Measurements from ENCODE around the gene SPAG8. TPM values are rescaled to one million over a fixed set of nuclear protein-coding genes. Genes with fewer than 3 reads are reported as not detected.

SPAG8 gene
- total and polyA plus RNA-seq, 10 of the 15 experiments (the other 5 are each of a cell fraction or from before 2014, with no cell fraction given) = 0.40 to 1.1 (median 0.72) TPM

DNA sequence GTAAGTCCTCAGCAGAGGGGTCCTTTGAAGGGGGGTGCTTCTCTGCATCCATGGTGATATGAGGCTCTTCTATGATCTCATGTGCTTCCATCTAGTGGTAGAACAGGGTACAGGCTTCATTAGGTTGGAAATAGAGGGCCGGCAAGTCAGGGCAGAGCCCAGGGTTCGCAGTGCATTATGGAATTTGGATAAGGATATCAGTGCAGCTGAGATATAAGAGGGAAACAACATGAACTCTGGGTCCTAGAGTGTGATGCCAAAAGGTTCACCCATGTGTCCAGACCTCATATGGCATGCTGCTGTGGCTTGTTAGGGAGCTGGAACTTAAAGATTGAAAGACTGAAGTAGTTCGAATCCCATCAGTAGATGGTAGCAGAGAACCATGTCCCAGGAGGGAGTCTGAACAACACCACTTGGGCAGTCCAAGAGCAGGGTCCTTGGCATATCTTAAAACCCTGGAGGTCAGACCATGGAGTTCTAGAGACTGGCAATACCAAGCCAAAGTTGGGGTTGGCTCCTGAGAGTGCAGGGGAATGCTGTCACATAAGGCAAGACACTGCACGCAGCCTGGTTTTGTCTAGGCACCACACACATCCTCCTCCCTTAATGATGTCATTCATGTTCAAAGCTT is 14.1 kb upstream of the SPAG8 start (continued):
- TF ChIP-seq, protein P1, sequence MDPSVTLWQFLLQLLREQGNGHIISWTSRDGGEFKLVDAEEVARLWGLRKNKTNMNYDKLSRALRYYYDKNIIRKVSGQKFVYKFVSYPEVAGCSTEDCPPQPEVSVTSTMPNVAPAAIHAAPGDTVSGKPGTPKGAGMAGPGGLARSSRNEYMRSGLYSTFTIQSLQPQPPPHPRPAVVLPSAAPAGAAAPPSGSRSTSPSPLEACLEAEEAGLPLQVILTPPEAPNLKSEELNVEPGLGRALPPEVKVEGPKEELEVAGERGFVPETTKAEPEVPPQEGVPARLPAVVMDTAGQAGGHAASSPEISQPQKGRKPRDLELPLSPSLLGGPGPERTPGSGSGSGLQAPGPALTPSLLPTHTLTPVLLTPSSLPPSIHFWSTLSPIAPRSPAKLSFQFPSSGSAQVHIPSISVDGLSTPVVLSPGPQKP (IDR thresholded peaks at IDR 0.05; ENCODE audit: low read depth, low read length) = no peak
- TF ChIP-seq ZNF274 (IDR thresholded peaks at IDR 0.05; ENCODE audit: insufficient read depth, insufficient read length) = no peak
- no peak for TF ChIP-seq EED (IDR thresholded peaks at IDR 0.05; ENCODE audit: low read depth)
- TF ChIP-seq, protein P2, sequence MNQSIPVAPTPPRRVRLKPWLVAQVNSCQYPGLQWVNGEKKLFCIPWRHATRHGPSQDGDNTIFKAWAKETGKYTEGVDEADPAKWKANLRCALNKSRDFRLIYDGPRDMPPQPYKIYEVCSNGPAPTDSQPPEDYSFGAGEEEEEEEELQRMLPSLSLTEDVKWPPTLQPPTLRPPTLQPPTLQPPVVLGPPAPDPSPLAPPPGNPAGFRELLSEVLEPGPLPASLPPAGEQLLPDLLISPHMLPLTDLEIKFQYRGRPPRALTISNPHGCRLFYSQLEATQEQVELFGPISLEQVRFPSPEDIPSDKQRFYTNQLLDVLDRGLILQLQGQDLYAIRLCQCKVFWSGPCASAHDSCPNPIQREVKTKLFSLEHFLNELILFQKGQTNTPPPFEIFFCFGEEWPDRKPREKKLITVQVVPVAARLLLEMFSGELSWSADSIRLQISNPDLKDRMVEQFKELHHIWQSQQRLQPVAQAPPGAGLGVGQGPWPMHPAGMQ (IDR thresholded peaks at IDR 0.05; ENCODE audit: borderline replicate concordance) = no peak
- TF ChIP-seq, protein P3, sequence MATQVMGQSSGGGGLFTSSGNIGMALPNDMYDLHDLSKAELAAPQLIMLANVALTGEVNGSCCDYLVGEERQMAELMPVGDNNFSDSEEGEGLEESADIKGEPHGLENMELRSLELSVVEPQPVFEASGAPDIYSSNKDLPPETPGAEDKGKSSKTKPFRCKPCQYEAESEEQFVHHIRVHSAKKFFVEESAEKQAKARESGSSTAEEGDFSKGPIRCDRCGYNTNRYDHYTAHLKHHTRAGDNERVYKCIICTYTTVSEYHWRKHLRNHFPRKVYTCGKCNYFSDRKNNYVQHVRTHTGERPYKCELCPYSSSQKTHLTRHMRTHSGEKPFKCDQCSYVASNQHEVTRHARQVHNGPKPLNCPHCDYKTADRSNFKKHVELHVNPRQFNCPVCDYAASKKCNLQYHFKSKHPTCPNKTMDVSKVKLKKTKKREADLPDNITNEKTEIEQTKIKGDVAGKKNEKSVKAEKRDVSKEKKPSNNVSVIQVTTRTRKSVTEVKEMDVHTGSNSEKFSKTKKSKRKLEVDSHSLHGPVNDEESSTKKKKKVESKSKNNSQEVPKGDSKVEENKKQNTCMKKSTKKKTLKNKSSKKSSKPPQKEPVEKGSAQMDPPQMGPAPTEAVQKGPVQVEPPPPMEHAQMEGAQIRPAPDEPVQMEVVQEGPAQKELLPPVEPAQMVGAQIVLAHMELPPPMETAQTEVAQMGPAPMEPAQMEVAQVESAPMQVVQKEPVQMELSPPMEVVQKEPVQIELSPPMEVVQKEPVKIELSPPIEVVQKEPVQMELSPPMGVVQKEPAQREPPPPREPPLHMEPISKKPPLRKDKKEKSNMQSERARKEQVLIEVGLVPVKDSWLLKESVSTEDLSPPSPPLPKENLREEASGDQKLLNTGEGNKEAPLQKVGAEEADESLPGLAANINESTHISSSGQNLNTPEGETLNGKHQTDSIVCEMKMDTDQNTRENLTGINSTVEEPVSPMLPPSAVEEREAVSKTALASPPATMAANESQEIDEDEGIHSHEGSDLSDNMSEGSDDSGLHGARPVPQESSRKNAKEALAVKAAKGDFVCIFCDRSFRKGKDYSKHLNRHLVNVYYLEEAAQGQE (IDR thresholded peaks at IDR 0.05; ENCODE audit: low read depth, low read length) = no peak
- TF ChIP-seq NFYA (IDR thresholded peaks at IDR 0.05; ENCODE audit: borderline replicate concordance, low read depth, low read length) = no peak
- TF ChIP-seq SRF (IDR thresholded peaks at IDR 0.05; ENCODE audit: low read depth in 2 of 2, low read length in 2 of 2) = no peak
- TF ChIP-seq, protein P4, sequence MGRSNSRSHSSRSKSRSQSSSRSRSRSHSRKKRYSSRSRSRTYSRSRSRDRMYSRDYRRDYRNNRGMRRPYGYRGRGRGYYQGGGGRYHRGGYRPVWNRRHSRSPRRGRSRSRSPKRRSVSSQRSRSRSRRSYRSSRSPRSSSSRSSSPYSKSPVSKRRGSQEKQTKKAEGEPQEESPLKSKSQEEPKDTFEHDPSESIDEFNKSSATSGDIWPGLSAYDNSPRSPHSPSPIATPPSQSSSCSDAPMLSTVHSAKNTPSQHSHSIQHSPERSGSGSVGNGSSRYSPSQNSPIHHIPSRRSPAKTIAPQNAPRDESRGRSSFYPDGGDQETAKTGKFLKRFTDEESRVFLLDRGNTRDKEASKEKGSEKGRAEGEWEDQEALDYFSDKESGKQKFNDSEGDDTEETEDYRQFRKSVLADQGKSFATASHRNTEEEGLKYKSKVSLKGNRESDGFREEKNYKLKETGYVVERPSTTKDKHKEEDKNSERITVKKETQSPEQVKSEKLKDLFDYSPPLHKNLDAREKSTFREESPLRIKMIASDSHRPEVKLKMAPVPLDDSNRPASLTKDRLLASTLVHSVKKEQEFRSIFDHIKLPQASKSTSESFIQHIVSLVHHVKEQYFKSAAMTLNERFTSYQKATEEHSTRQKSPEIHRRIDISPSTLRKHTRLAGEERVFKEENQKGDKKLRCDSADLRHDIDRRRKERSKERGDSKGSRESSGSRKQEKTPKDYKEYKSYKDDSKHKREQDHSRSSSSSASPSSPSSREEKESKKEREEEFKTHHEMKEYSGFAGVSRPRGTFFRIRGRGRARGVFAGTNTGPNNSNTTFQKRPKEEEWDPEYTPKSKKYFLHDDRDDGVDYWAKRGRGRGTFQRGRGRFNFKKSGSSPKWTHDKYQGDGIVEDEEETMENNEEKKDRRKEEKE (IDR thresholded peaks at IDR 0.05) = no peak
- no peak for TF ChIP-seq SP1 (IDR thresholded peaks at IDR 0.05; ENCODE audit: low read depth, low read length)
- TF ChIP-seq, protein P5, sequence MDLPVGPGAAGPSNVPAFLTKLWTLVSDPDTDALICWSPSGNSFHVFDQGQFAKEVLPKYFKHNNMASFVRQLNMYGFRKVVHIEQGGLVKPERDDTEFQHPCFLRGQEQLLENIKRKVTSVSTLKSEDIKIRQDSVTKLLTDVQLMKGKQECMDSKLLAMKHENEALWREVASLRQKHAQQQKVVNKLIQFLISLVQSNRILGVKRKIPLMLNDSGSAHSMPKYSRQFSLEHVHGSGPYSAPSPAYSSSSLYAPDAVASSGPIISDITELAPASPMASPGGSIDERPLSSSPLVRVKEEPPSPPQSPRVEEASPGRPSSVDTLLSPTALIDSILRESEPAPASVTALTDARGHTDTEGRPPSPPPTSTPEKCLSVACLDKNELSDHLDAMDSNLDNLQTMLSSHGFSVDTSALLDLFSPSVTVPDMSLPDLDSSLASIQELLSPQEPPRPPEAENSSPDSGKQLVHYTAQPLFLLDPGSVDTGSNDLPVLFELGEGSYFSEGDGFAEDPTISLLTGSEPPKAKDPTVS (IDR thresholded peaks at IDR 0.05; ENCODE audit: low read depth, low read length) = no peak
- no peak for TF ChIP-seq PAX8 (IDR thresholded peaks at IDR 0.05)
- TF ChIP-seq TCF3 (IDR thresholded peaks at IDR 0.05; ENCODE audit: borderline replicate concordance, insufficient read depth, low read depth, low read length) = no peak
- TF ChIP-seq, protein P6, sequence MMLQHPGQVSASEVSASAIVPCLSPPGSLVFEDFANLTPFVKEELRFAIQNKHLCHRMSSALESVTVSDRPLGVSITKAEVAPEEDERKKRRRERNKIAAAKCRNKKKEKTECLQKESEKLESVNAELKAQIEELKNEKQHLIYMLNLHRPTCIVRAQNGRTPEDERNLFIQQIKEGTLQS (IDR thresholded peaks at IDR 0.05; ENCODE audit: borderline replicate concordance, extremely low read depth, low read depth, low read length) = no peak
- TF ChIP-seq, protein P7, sequence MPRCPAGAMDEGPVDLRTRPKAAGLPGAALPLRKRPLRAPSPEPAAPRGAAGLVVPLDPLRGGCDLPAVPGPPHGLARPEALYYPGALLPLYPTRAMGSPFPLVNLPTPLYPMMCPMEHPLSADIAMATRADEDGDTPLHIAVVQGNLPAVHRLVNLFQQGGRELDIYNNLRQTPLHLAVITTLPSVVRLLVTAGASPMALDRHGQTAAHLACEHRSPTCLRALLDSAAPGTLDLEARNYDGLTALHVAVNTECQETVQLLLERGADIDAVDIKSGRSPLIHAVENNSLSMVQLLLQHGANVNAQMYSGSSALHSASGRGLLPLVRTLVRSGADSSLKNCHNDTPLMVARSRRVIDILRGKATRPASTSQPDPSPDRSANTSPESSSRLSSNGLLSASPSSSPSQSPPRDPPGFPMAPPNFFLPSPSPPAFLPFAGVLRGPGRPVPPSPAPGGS (IDR thresholded peaks at IDR 0.05; ENCODE audit: borderline replicate concordance, insufficient read depth, low read depth, low read length, poor library complexity, severe bottlenecking) = no peak
- TF ChIP-seq EZH2 (IDR thresholded peaks at IDR 0.05; ENCODE audit: borderline replicate concordance, control insufficient read depth, low read depth, low read length) = no peak
- no peak for TF ChIP-seq CHD1 (IDR thresholded peaks at IDR 0.05; ENCODE audit: low read depth, low read length)

Measured in GM12878 (cell line).